Mucosa of stomach (tissue), 1 donor: ENCODE results near the gene C4BPA.

Experiments used
- H3K27me3 ChIP-seq: one replicate; pipeline ENCODE4 v1.7.0; 2013; ENCODE audit warnings: mild to moderate bottlenecking, low read length; ENCODE audit not compliant: control insufficient read depth, insufficient read depth
- H3K36me3 ChIP-seq: one replicate; pipeline ENCODE4 v1.7.0; 2013; ENCODE audit warnings: low read length; ENCODE audit not compliant: control insufficient read depth, insufficient read depth
- H3K4me1 ChIP-seq: one replicate; pipeline ENCODE4 v1.7.0; 2013; ENCODE audit warnings: mild to moderate bottlenecking, low read length; ENCODE audit not compliant: control insufficient read depth, insufficient read depth
- H3K4me3 ChIP-seq: one replicate; pipeline ENCODE4 v1.7.0; 2013; ENCODE audit warnings: low read length
- H3K9ac ChIP-seq: one replicate; pipeline ENCODE4 v1.7.0; 2013; ENCODE audit warnings: mild to moderate bottlenecking, low read length, moderate library complexity
- H3K9me3 ChIP-seq: one replicate; pipeline ENCODE4 v1.7.0; 2013; ENCODE audit warnings: mild to moderate bottlenecking, low read length, moderate library complexity; ENCODE audit not compliant: control insufficient read depth
- donor health status: Pancreatic carcinoma.

C4BPA gene

GRCh38 chr1:207097871-207098324, 6.1 kb upstream of the C4BPA start:
- no peaks in the 10 kb centered on the region for H3K27me3 ChIP-seq
- H3K4me1 ChIP-seq = no peaks in the 10 kb centered on the region
- no peak overlapping the region for H3K4me3 ChIP-seq
- H3K36me3 ChIP-seq = no peaks in the 10 kb centered on the region
- H3K9me3 ChIP-seq = no peaks in the 10 kb centered on the region
- H3K9ac ChIP-seq = no peak overlapping the region

- no peaks in the 10 kb centered on the region for H3K4me1 ChIP-seq
- no peaks in the 10 kb centered on the region for H3K27me3 ChIP-seq
- no peak overlapping the region for H3K4me3 ChIP-seq
- H3K9ac ChIP-seq = no peak overlapping the region
- H3K9me3 ChIP-seq = no peaks in the 10 kb centered on the region
- no peaks in the 10 kb centered on the region for H3K36me3 ChIP-seq
Measured at GRCh38 chr1:207101720-207102119, 2.3 kb upstream of the C4BPA start.

GRCh38 chr1:207102146-207102545, 1.9 kb upstream of the C4BPA start:
- no peaks in the 10 kb centered on the region for H3K36me3 ChIP-seq
- H3K9me3 ChIP-seq = no peaks in the 10 kb centered on the region
- no peaks in the 10 kb centered on the region for H3K27me3 ChIP-seq
- H3K4me1 ChIP-seq = no peaks in the 10 kb centered on the region
- no peak overlapping the region for H3K4me3 ChIP-seq
- H3K9ac ChIP-seq = no peak overlapping the region

GRCh38 chr1:207102659-207103058, 1.4 kb upstream of the C4BPA start:
- Histone ChIP-seq H3K9ac (no peak overlapping the region), H3K9me3 (no peaks in the 10 kb centered on the region), H3K4me1 (no peaks in the 10 kb centered on the region), H3K27me3 (no peaks in the 10 kb centered on the region), H3K36me3 (no peaks in the 10 kb centered on the region), H3K4me3 (no peak overlapping the region)

GRCh38 chr1:207109004-207109403, 5.0 kb downstream of the C4BPA start:
- Histone ChIP-seq H3K9me3 (no peaks in the 10 kb centered on the region), H3K9ac (no peak overlapping the region), H3K4me1 (no peaks in the 10 kb centered on the region), H3K27me3 (no peaks in the 10 kb centered on the region), H3K36me3 (no peaks in the 10 kb centered on the region), H3K4me3 (no peak overlapping the region)

- Histone ChIP-seq H3K27me3 (no peaks in the 10 kb centered on the region), H3K9ac (no peak overlapping the region), H3K36me3 (no peaks in the 10 kb centered on the region), H3K4me1 (no peaks in the 10 kb centered on the region), H3K4me3 (no peak overlapping the region), H3K9me3 (no peaks in the 10 kb centered on the region)
Measured at GRCh38 chr1:207112616-207113296, 8.7 kb downstream of the C4BPA start.

- Histone ChIP-seq H3K4me1 (no peaks in the 10 kb centered on the region), H3K27me3 (no peaks in the 10 kb centered on the region), H3K4me3 (no peak overlapping the region), H3K9me3 (no peaks in the 10 kb centered on the region), H3K36me3 (no peaks in the 10 kb centered on the region), H3K9ac (no peak overlapping the region)
Measured at GRCh38 chr1:207115269-207115668, 11.2 kb downstream of the C4BPA start.

GRCh38 chr1:207124389-207124788, 20.4 kb downstream of the C4BPA start:
- no peak overlapping the region for H3K9ac ChIP-seq
- no peak overlapping the region for H3K4me3 ChIP-seq
- H3K4me1 ChIP-seq = no peaks in the 10 kb centered on the region
- H3K9me3 ChIP-seq = no peaks in the 10 kb centered on the region
- no peaks in the 10 kb centered on the region for H3K27me3 ChIP-seq
- H3K36me3 ChIP-seq = no peaks in the 10 kb centered on the region

- Histone ChIP-seq H3K9me3 (no peaks in the 10 kb centered on the region), H3K36me3 (no peaks in the 10 kb centered on the region), H3K4me1 (no peaks in the 10 kb centered on the region), H3K27me3 (no peaks in the 10 kb centered on the region), H3K9ac (no peak overlapping the region), H3K4me3 (no peak overlapping the region)
Measured at GRCh38 chr1:207128336-207128921, 24.4 kb downstream of the C4BPA start.

GRCh38 chr1:207129053-207129452, 25.0 kb downstream of the C4BPA start:
- Histone ChIP-seq H3K9ac (no peak overlapping the region), H3K4me1 (no peaks in the 10 kb centered on the region), H3K4me3 (no peak overlapping the region), H3K9me3 (no peaks in the 10 kb centered on the region), H3K27me3 (no peaks in the 10 kb centered on the region), H3K36me3 (no peaks in the 10 kb centered on the region)

GRCh38 chr1:207130252-207131036, 26.4 kb downstream of the C4BPA start:
- Histone ChIP-seq H3K9me3 (no peaks in the 10 kb centered on the region), H3K4me3 (no peak overlapping the region)

GRCh38 chr1:207131163-207131562, 27.1 kb downstream of the C4BPA start:
- Histone ChIP-seq H3K27me3 (no peaks in the 10 kb centered on the region), H3K4me3 (no peak overlapping the region), H3K36me3 (no peaks in the 10 kb centered on the region), H3K9me3 (no peaks in the 10 kb centered on the region), H3K4me1 (no peaks in the 10 kb centered on the region), H3K9ac (no peak overlapping the region)

More at GRCh38 chr1:207130252-207131036, 26.4 kb downstream of the C4BPA start:
- H3K27me3 ChIP-seq = no peaks in the 10 kb centered on the region
- H3K36me3 ChIP-seq = no peaks in the 10 kb centered on the region
- no peaks in the 10 kb centered on the region for H3K4me1 ChIP-seq
- H3K9ac ChIP-seq = no peak overlapping the region
